ENCODE data around the gene DNAI4. TPM values are rescaled to one million over a fixed set of nuclear protein-coding genes. Genes with fewer than 3 reads are reported as not detected.
"Not testable (repeated sequence)": the region's sequence is repeated elsewhere in the genome, so short reads cannot be mapped to it uniquely, and the experiment has no call there.

Gene DNAI4
- total RNA-seq, 4 donors from 2014 or later = 30.6 to 99.5 (median 55.4) TPM

DNA sequence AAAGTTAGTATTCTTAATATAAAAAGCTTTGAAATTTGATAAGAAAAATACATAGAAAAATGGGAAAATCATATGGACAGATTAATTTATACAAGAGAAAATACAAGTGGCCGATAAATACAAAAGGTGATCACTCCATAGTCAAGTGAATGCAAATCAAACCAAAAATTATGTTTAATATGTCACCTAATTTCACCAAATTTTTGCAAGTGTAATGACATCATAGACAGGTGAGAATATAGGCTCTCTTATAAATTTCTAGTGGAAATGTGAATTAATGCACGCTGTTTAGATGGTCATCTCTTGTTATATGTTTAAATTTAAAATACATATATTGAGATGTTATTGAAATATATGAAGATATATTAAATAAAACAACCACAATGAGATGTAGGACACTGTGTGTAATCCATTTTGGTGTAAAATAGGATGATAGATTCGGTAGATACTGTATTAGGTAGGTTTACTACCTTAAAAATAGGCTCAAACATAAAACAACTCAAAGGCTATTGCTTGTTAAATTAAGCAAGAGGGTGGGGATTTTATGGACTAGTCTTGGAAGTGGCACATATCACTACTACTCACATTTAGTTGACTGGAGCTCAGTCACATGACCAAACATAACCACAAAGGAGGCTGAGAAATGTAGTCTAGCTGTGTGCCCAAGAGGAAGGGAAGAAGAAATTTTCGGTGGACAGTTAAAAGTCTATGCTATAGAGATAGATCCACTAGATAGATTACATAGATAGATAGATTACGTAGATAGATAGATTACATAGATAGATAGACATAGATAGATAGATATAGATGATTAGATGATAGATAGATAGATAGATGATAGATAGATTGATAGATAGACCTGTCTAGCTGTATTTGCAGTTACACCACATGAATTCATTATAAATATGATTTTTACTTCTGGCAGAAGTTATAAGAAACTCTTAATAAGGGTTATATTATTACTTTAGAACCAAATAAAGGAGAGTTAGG lies 132.7 kb downstream of the DNAI4 start:
- Histone ChIP-seq H3K36me3 (no peaks in the 10 kb centered on the region), H3K9me3 (no peaks in the 10 kb centered on the region), H3K4me1 (no peaks in the 10 kb centered on the region), H3K27ac (no peak overlapping the region), H3K27me3 (no peaks in the 10 kb centered on the region), H3K4me3 (no peak overlapping the region)
- intact Hi-C loops (cut with DNase I; ENCODE audit: low total_unique reads) = no loop called here
- TF ChIP-seq, protein P1, sequence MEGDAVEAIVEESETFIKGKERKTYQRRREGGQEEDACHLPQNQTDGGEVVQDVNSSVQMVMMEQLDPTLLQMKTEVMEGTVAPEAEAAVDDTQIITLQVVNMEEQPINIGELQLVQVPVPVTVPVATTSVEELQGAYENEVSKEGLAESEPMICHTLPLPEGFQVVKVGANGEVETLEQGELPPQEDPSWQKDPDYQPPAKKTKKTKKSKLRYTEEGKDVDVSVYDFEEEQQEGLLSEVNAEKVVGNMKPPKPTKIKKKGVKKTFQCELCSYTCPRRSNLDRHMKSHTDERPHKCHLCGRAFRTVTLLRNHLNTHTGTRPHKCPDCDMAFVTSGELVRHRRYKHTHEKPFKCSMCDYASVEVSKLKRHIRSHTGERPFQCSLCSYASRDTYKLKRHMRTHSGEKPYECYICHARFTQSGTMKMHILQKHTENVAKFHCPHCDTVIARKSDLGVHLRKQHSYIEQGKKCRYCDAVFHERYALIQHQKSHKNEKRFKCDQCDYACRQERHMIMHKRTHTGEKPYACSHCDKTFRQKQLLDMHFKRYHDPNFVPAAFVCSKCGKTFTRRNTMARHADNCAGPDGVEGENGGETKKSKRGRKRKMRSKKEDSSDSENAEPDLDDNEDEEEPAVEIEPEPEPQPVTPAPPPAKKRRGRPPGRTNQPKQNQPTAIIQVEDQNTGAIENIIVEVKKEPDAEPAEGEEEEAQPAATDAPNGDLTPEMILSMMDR (IDR thresholded peaks at IDR 0.05) = no peak
- TF ChIP-seq POLR2A (IDR thresholded peaks at IDR 0.05) = no peak
- DNase-seq = no peak

DNA sequence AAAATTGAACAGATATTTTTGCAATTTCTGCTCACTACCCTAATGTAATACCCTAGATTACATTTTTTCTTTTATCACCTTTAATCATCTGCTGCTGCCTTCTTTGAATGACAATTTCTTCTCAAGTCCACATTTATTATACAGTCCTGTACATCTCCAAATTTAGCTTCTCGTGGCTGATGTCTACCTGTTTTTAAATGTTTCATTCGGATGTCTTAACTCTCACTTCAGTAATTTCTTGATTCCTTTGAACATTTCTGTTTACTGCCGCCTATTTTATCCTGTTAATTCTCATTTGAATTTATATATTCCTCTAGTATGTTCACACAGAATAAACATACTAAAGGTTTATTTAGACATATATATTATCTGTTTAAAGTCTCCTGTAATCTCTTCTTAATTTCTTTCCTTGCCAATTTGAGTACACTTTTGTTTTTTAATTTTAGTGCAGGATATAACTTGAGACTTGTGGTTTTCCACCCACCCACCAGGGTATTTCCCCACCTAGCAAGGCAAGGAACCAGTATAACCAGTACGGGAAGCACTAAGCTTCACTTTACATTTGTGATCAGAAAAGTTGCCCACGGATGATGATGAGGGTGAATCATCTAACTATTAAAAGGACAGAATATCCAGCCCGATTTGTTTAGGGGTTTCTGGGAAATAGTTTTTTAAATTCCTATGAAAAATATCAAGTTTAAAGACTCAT lies 136.3 kb downstream of the DNAI4 start:
- intact Hi-C loops (cut with DNase I; ENCODE audit: low total_unique reads) = no loop called here
- H3K4me1 ChIP-seq = no peaks in the 10 kb centered on the region
- H3K9me3 ChIP-seq = no peaks in the 10 kb centered on the region
- TF ChIP-seq POLR2A (IDR thresholded peaks at IDR 0.05) = no peak
- TF ChIP-seq, protein P1 (IDR thresholded peaks at IDR 0.05) = no peak
- no peak overlapping the region for H3K27ac ChIP-seq
- DNase-seq = no peak
- no peak overlapping the region for H3K4me3 ChIP-seq
- no peaks in the 10 kb centered on the region for H3K36me3 ChIP-seq
- no peaks in the 10 kb centered on the region for H3K27me3 ChIP-seq

DNA sequence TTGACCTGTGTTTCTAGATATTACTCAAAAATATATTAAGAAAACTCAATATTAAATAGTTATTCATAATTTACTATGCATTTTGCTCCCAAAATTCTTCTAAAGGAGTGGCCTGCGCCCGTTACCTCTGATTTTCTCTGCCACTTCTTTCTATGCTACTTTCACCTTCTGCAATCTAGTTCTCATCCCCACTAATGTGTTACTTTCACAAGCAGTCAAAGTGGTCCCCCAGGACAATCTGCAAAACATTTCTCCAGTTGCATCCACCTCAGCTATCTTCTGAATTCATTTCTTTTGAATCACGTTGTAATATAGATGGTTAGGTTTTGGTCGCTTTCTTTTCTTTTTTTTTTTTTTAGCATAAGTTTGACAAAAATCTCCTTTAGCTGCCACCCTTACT lies 137.0 kb downstream of the DNAI4 start:
- no peaks in the 10 kb centered on the region for H3K4me1 ChIP-seq
- intact Hi-C loops (cut with DNase I; ENCODE audit: low total_unique reads) = no loop called here
- no peak overlapping the region for H3K27ac ChIP-seq
- no peak overlapping the region for H3K4me3 ChIP-seq
- TF ChIP-seq POLR2A (IDR thresholded peaks at IDR 0.05) = no peak
- TF ChIP-seq, protein P1 (IDR thresholded peaks at IDR 0.05) = no peak
- no peak for DNase-seq
- H3K27me3 ChIP-seq = no peaks in the 10 kb centered on the region
- no peaks in the 10 kb centered on the region for H3K36me3 ChIP-seq
- H3K9me3 ChIP-seq = no peaks in the 10 kb centered on the region

DNA sequence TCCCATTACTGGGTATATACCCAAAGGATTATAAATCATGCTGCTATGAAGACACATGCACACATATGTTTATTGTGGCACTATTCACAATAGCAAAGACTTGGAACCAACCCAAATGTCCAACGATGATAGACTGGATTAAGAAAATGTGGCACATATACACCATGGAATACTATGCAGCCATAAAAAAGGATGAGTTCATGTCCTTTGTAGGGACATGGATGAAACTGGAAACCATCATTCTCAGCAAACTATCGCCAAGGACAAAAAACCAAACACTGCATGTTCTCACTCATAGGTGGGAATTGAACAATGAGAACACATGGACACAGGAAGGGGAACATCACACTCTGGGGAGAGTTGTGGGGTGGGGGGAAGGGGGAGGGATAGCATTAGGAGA lies 138.9 kb downstream of the DNAI4 start:
- not testable (repeated sequence) for H3K36me3 ChIP-seq, H3K4me3 ChIP-seq, H3K27me3 ChIP-seq

DNA sequence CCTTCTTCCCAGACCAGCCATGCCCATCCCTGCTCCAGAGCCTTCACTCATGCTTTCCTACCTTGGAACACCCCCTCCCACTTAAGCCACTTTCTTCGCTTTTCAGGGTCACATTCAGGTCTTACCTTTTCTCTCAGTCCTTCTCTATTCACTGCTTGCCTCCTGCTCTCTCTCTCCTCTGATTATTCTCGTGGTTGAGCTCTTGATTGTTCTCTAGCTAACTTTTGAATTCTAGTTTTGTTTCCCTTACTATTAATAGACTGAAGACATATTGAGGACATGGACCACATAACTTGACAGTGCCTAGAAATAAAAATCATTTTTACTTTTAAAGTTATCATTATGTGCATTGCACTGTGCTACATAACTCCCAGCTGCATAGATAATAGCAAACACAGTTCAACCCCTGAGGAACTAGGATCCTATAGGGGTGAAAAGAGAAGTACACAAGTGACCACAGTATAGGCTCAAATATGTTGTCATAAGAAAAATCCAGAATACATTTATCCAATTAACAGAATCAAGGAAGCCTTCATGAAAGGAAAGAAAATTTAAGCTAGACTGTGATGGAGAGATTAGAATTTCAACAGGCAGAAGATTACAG lies 145.1 kb downstream of the DNAI4 start:
- intact Hi-C loops (cut with DNase I; ENCODE audit: low total_unique reads) = no loop called here
- Histone ChIP-seq H3K36me3 (no peaks in the 10 kb centered on the region), H3K4me1 (no peaks in the 10 kb centered on the region), H3K27me3 (no peaks in the 10 kb centered on the region), H3K27ac (no peak overlapping the region), H3K4me3 (no peak overlapping the region), H3K9me3 (no peaks in the 10 kb centered on the region)
- DNase-seq = no peak
- TF ChIP-seq, protein P1 (IDR thresholded peaks at IDR 0.05) = no peak
- TF ChIP-seq POLR2A (IDR thresholded peaks at IDR 0.05) = no peak

More for the DNA sequence above, 138.9 kb downstream of the DNAI4 start:
- H3K4me1 ChIP-seq; intact Hi-C loops (cut with DNase I; ENCODE audit: low total_unique reads); DNase-seq; H3K27ac ChIP-seq; H3K9me3 ChIP-seq: not testable (repeated sequence)
